Measurements from ENCODE around the gene UFC1. TPM values are rescaled to one million over a fixed set of nuclear protein-coding genes. Genes with fewer than 3 reads are reported as not detected.
A peak's percentile ranks its signal among the peaks of the same experiment; 100 is the strongest.

Gene UFC1
- polyA plus RNA-seq, 1 experiment: 89.4 TPM

DNA sequence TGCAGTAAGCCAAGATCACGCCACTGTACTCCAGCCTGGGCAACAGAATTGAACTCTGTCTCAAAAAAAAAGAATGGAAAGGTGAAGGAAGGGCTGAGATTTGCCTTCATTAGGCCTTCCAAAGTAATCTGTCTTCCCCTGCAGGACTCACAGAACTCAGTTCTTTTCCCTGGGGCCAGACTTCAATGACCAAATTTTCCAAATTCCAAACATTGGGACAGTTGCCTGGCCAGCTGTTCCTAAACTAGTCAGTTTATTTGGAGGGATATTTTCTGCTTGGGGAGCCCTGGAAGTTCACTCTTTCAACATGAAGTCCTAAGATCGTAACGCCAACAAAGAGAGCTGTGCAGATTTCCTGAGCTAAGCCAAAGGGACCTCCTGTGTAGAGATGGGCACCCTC is 15.9 kb upstream of the UFC1 start:
- ChIA-PET POLR2A (interaction anchor here (0.6 kb wide), 1 partner anchor 124 kb away, joined by 3 read pairs; no protein-coding TSS in a partner anchor), CTCF (interaction anchor here (0.7 to 3.8 kb wide), 10 partner anchors 16 to 147 kb away, joined by 3 to 36 read pairs (median 4); partner anchors contain the start of gene KLHDC9)
- no peak overlapping the region for H3K4me3 ChIP-seq (ENCODE audit: low read depth, low read length)
- no peak for DNase-seq (ENCODE audit: low read depth)
- TF ChIP-seq, protein P1, sequence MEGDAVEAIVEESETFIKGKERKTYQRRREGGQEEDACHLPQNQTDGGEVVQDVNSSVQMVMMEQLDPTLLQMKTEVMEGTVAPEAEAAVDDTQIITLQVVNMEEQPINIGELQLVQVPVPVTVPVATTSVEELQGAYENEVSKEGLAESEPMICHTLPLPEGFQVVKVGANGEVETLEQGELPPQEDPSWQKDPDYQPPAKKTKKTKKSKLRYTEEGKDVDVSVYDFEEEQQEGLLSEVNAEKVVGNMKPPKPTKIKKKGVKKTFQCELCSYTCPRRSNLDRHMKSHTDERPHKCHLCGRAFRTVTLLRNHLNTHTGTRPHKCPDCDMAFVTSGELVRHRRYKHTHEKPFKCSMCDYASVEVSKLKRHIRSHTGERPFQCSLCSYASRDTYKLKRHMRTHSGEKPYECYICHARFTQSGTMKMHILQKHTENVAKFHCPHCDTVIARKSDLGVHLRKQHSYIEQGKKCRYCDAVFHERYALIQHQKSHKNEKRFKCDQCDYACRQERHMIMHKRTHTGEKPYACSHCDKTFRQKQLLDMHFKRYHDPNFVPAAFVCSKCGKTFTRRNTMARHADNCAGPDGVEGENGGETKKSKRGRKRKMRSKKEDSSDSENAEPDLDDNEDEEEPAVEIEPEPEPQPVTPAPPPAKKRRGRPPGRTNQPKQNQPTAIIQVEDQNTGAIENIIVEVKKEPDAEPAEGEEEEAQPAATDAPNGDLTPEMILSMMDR (IDR thresholded peaks at IDR 0.05; ENCODE audit: insufficient read depth, low read depth, low read length): no peak
- no peaks in the 10 kb centered on the region for H3K27me3 ChIP-seq (ENCODE audit: control insufficient read depth, insufficient read depth, low read length)
- no peaks in the 10 kb centered on the region for H3K36me3 ChIP-seq (ENCODE audit: control insufficient read depth, insufficient read depth, low read length)

GRCh38 chr1:161138431-161138830 is 15.3 kb upstream of the UFC1 start:
- no peak for DNase-seq (ENCODE audit: low read depth)
- ChIA-PET CTCF (interaction anchor here (0.7 to 3.8 kb wide), 12 partner anchors 11 to 148 kb away, joined by 3 to 36 read pairs (median 4); partner anchors contain the start of gene KLHDC9), POLR2A (interaction anchor here (0.6 kb wide), 1 partner anchor 125 kb away, joined by 3 read pairs; no protein-coding TSS in a partner anchor)
- no peaks in the 10 kb centered on the region for H3K27me3 ChIP-seq (ENCODE audit: control insufficient read depth, insufficient read depth, low read length)
- no peaks in the 10 kb centered on the region for H3K36me3 ChIP-seq (ENCODE audit: control insufficient read depth, insufficient read depth, low read length)
- TF ChIP-seq, protein P1 (IDR thresholded peaks at IDR 0.05; ENCODE audit: insufficient read depth, low read depth, low read length): no peak
- H3K4me3 ChIP-seq (ENCODE audit: low read depth, low read length): no peak overlapping the region

GRCh38 chr1:161139766-161140165 is 14.0 kb upstream of the UFC1 start:
- Histone ChIP-seq H3K4me3 (ENCODE audit: low read depth, low read length) (no peak overlapping the region), H3K36me3 (ENCODE audit: control insufficient read depth, insufficient read depth, low read length) (no peaks in the 10 kb centered on the region), H3K27me3 (ENCODE audit: control insufficient read depth, insufficient read depth, low read length) (no peaks in the 10 kb centered on the region)
- DNase-seq (ENCODE audit: low read depth): no peak
- TF ChIP-seq, protein P1 (IDR thresholded peaks at IDR 0.05; ENCODE audit: insufficient read depth, low read depth, low read length): peak; percentile 63
- CTCF ChIA-PET: interaction anchor here (0.6 to 3.8 kb wide), 5 partner anchors 10 to 148 kb away, joined by 3 to 36 read pairs (median 4); partner anchors contain the start of gene PPOX
- POLR2A ChIA-PET: no interaction called here

DNA sequence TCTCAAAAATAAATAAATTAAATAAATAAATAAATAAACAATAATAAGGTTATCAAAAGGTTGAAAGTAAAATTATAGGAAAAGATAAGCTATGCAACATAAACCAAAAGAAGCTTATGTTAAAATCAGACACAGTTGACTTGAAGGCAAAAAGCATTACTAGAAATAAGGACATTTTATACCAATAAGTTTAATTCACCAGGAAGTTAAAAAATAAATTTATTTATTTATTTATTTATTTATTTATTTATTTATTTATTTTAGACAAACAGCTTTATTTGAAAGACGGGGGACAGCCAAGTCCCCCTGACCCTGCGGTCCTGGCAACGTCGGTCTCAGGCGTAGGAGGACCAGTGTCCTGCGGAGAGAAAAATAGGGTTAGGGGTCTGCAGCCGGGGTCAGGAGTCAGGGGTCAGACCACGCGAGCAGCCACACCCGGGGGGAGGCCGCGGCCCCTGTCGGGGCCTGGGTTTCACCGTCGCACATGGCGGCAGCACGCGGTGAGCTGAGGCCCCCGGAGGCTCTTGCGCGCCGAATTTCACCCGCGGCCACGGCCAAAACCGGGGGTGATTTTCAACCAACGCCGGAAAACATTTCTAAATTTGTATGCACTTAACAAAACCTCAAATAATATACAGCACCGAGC is 12.9 kb upstream of the UFC1 start:
- POLR2A ChIA-PET: interaction anchor here (0.6 kb wide), 1 partner anchor 32 kb away, joined by 3 read pairs; no protein-coding TSS in a partner anchor
- no peaks in the 10 kb centered on the region for H3K36me3 ChIP-seq (ENCODE audit: control insufficient read depth, insufficient read depth, low read length)
- no peaks in the 10 kb centered on the region for H3K27me3 ChIP-seq (ENCODE audit: control insufficient read depth, insufficient read depth, low read length)
- TF ChIP-seq, protein P1 (IDR thresholded peaks at IDR 0.05; ENCODE audit: insufficient read depth, low read depth, low read length): no peak
- CTCF ChIA-PET: interaction anchor here (0.9 to 3.8 kb wide), 9 partner anchors 8 to 145 kb away, joined by 3 to 36 read pairs (median 4); partner anchors contain the start of gene PPOX
- no peak for DNase-seq (ENCODE audit: low read depth)
- no peak overlapping the region for H3K4me3 ChIP-seq (ENCODE audit: low read depth, low read length)

DNA sequence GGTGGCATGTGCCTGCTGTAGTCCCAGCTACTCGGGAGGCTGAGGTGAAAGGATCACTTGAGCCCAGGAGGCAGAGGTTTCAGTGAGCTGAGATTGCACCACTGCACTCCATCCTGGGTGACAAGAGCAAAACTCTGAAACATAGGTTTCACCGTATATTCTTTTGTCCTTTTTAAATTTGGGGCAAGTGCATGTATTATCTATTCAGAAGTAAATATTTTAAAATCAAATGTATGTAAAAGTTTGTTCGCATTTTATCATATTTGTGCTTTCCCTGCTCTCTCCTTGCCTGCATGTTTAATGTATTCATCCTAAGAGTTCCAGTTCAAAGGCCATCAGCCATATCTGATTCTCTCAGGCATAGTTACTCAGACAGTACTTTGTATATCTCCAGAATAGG is 7.9 kb upstream of the UFC1 start:
- CTCF ChIA-PET: no interaction called here
- no peak for DNase-seq (ENCODE audit: low read depth)
- no peaks in the 10 kb centered on the region for H3K27me3 ChIP-seq (ENCODE audit: control insufficient read depth, insufficient read depth, low read length)
- H3K36me3 ChIP-seq (ENCODE audit: control insufficient read depth, insufficient read depth, low read length): no peaks in the 10 kb centered on the region
- POLR2A ChIA-PET: interaction anchor here (0.6 kb wide), 1 partner anchor 754 kb away, joined by 3 read pairs; no protein-coding TSS in a partner anchor
- TF ChIP-seq, protein P1 (IDR thresholded peaks at IDR 0.05; ENCODE audit: insufficient read depth, low read depth, low read length): no peak
- H3K4me3 ChIP-seq (ENCODE audit: low read depth, low read length): no peak overlapping the region

All from BJ (cell line).